HEK293T (cell line): ENCODE data around the gene OOEP.

Source experiments
- CTCF ChIA-PET: fragments of 350-600 bp; formaldehyde crosslinking; extraction: SDS; loops from one replicate; lab custom pipeline; 2021; ENCODE audit warnings: antibody characterized with exemption, inconsistent platforms; lab: Yijun Ruan, JAX
- POLR2A ChIA-PET: fragments of 350-600 bp; formaldehyde crosslinking; extraction: SDS; loops from one replicate; lab custom pipeline; 2020; ENCODE audit warnings: antibody characterized with exemption, inconsistent platforms; lab: Yijun Ruan, JAX
- DNase-seq: peaks from one replicate; pipeline ENCODE4 v3.0.0; 2012; ENCODE audit warnings: mixed read lengths; ENCODE audit errors: extremely low spot score
- ARNT ChIP-seq: fragments of 450-650 bp; IDR thresholded peaks from 2 replicates; pipeline ENCODE4 v1.6.1; 2017; ENCODE audit warnings: mild to moderate bottlenecking
- BHLHE40 ChIP-seq: fragments of 450-650 bp; IDR thresholded peaks from 2 replicates; pipeline ENCODE4 v1.6.1; 2016; ENCODE audit warnings: mild to moderate bottlenecking, moderate library complexity, borderline replicate concordance
- CTBP1 ChIP-seq: fragments of 450-650 bp; IDR thresholded peaks from 2 replicates; pipeline ENCODE4 v1.6.1; 2016; ENCODE audit warnings: borderline replicate concordance
- ELF4 ChIP-seq: fragments of 450-650 bp; IDR thresholded peaks from 2 replicates; pipeline ENCODE4 v1.6.1; 2017; ENCODE audit warnings: antibody characterized with exemption
- FOXA1 ChIP-seq: fragments of 450-650 bp; IDR thresholded peaks from 2 replicates; pipeline ENCODE4 v1.6.1; 2016; ENCODE audit warnings: mild to moderate bottlenecking
- FOXK2 ChIP-seq: fragments of 450-650 bp; IDR thresholded peaks from 2 replicates; pipeline ENCODE4 v1.6.1; 2016; ENCODE audit warnings: mild to moderate bottlenecking
- FOXM1 ChIP-seq: fragments of 450-650 bp; IDR thresholded peaks from 2 replicates; pipeline ENCODE4 v1.6.1; 2017; ENCODE audit warnings: mild to moderate bottlenecking, borderline replicate concordance
- HDGF ChIP-seq: fragments of 450-650 bp; IDR thresholded peaks from 2 replicates; pipeline ENCODE4 v1.6.1; 2017; ENCODE audit warnings: antibody characterized with exemption, borderline replicate concordance
- L3MBTL2 ChIP-seq: fragments of 450-650 bp; conservative IDR thresholded peaks from 2 replicates; pipeline ENCODE4 v1.6.1; 2016; ENCODE audit warnings: mild to moderate bottlenecking
- LEF1 ChIP-seq: fragments of 450-650 bp; IDR thresholded peaks from 2 replicates; pipeline ENCODE4 v1.6.1; 2017; ENCODE audit warnings: mild to moderate bottlenecking, borderline replicate concordance
- NFRKB ChIP-seq: fragments of 450-650 bp; IDR thresholded peaks from 2 replicates; pipeline ENCODE4 v1.6.1; 2016; ENCODE audit warnings: mild to moderate bottlenecking, moderate library complexity
- PKNOX1 ChIP-seq: fragments of 450-650 bp; IDR thresholded peaks from 2 replicates; pipeline ENCODE4 v1.6.1; 2016
- SP1 ChIP-seq: fragments of 450-650 bp; IDR thresholded peaks from 2 replicates; pipeline ENCODE4 v1.6.1; 2017
- SUZ12 ChIP-seq: fragments of 450-650 bp; IDR thresholded peaks from 2 replicates; pipeline ENCODE4 v1.6.1; 2016; ENCODE audit warnings: mild to moderate bottlenecking
- TARDBP ChIP-seq: fragments of 450-650 bp; IDR thresholded peaks from 2 replicates; pipeline ENCODE4 v1.6.1; 2016
- ZNF384 ChIP-seq: fragments of 450-650 bp; IDR thresholded peaks from 2 replicates; pipeline ENCODE4 v1.6.1; 2016

Gene OOEP

GRCh38 chr6:73328790-73329189, 40.9 kb downstream of the OOEP start:
- DNase-seq: no peak
- ChIA-PET POLR2A (interaction anchor here (1.1 kb wide), 1 partner anchor 14 kb away, joined by 3 read pairs; no protein-coding TSS in a partner anchor), CTCF (interaction anchor here (0.6 to 2.4 kb wide), 6 partner anchors 10 to 67 kb away, joined by 3 to 8 read pairs (median 4); no protein-coding TSS in a partner anchor)
- no peak for TF ChIP-seq SP1
- TF ChIP-seq NFRKB: no peak
- no peak for TF ChIP-seq ARNT
- TF ChIP-seq TARDBP: no peak
- no peak for TF ChIP-seq CTBP1
- no peak for TF ChIP-seq LEF1
- no peak for TF ChIP-seq HDGF
- TF ChIP-seq L3MBTL2: no peak
- no peak for TF ChIP-seq PKNOX1
- no peak for TF ChIP-seq SUZ12
- no peak for TF ChIP-seq FOXK2
- no peak for TF ChIP-seq BHLHE40

GRCh38 chr6:73325656-73326055, 44.0 kb downstream of the OOEP start:
- TF ChIP-seq BHLHE40 (no peak), ZNF384 (no peak), FOXA1 (no peak), FOXK2 (no peak), CTBP1 (no peak), PKNOX1 (no peak)
- no peak for DNase-seq
- CTCF ChIA-PET: interaction anchor here (0.7 kb wide), 1 partner anchor 77 kb away, joined by 3 read pairs; no protein-coding TSS in a partner anchor
- POLR2A ChIA-PET: no interaction called here

- POLR2A ChIA-PET: interaction anchor here (0.6 kb wide), 1 partner anchor 61 kb away, joined by 3 read pairs; the partner anchor contains the start of gene KHDC1
- CTCF ChIA-PET: interaction anchor here (0.6 kb wide), 1 partner anchor 94 kb away, joined by 3 read pairs; no protein-coding TSS in a partner anchor
- no peak for DNase-seq
- no peak for TF ChIP-seq LEF1
- no peak for TF ChIP-seq ARNT
- no peak for TF ChIP-seq BHLHE40
- TF ChIP-seq SP1: no peak
- no peak for TF ChIP-seq L3MBTL2
- no peak for TF ChIP-seq PKNOX1
- TF ChIP-seq ELF4: no peak
- TF ChIP-seq SUZ12: no peak
- no peak for TF ChIP-seq CTBP1
- no peak for TF ChIP-seq FOXA1
- no peak for TF ChIP-seq TARDBP
- no peak for TF ChIP-seq FOXM1
- no peak for TF ChIP-seq FOXK2
- TF ChIP-seq ZNF384: no peak
- no peak for TF ChIP-seq NFRKB
- TF ChIP-seq HDGF: no peak
Observed at GRCh38 chr6:73323323-73323722, 46.4 kb downstream of the OOEP start.
